Activated CD4-positive, alpha-beta T cell treated with anti-CD3 and anti-CD28 coated beads for 48 hours (primary cell): ENCODE measurements around the gene THOC7.

Experiments used
- DNase-seq: peaks from one replicate; pipeline ENCODE4 v3.0.0-alpha.2; 2020

THOC7 gene

GRCh38 chr3:63832395-63832794 is 31.2 kb downstream of the THOC7 start:
- DNase-seq: no peak

- DNase-seq: no peak
These were observed 33.1 kb downstream of the THOC7 start for GRCh38 chr3:63830526-63830925.

GRCh38 chr3:63824309-63824708 is 39.3 kb downstream of the THOC7 start:
- no peak for DNase-seq

- no peak for DNase-seq
These were observed 44.5 kb downstream of the THOC7 start, which contains the start of gene C3orf49 for GRCh38 chr3:63819151-63819398. Gene C3orf49, plus strand, starts transcription at chr3:63819299. Its CDS starts 173 bp downstream, at chr3:63819472.

- peak; percentile 69 for DNase-seq
These were observed 45.1 kb downstream of the THOC7 start for GRCh38 chr3:63818282-63819150.

GRCh38 chr3:63817225-63817624 is 46.4 kb downstream of the THOC7 start:
- DNase-seq: no peak

GRCh38 chr3:63814237-63814636 is 49.4 kb downstream of the THOC7 start:
- no peak for DNase-seq

GRCh38 chr3:63809607-63810006 is 54.0 kb downstream of the THOC7 start:
- DNase-seq: no peak

- no peak for DNase-seq
These were observed 55.0 kb downstream of the THOC7 start for GRCh38 chr3:63808633-63809032.

- no peak for DNase-seq
These were observed 55.5 kb downstream of the THOC7 start for GRCh38 chr3:63807961-63808565.

- DNase-seq: no peak
These were observed 59.7 kb downstream of the THOC7 start for GRCh38 chr3:63803911-63804310.

- DNase-seq: no peak
These were observed 63.5 kb downstream of the THOC7 start for GRCh38 chr3:63800097-63800496.

GRCh38 chr3:63798949-63799348 is 64.7 kb downstream of the THOC7 start:
- DNase-seq: no peak

GRCh38 chr3:63798544-63798943 is 65.1 kb downstream of the THOC7 start:
- no peak for DNase-seq

GRCh38 chr3:63795438-63795837 is 68.2 kb downstream of the THOC7 start:
- DNase-seq: no peak

GRCh38 chr3:63791974-63792373 is 71.6 kb downstream of the THOC7 start:
- DNase-seq: no peak
